GM18873 (cell line): ENCODE measurements around the gene LRCOL1.

Experiments
- ATAC-seq: cut with Tn5 transposase; IDR thresholded peaks from one replicate; pipeline ENCODE4 v1.9.1; 2021; ENCODE audit warnings: mild to moderate bottlenecking, moderate library complexity, moderate number of reproducible peaks; ENCODE audit not compliant: unreplicated experiment, low FRiP score

The LRCOL1 gene

GRCh38 chr12:132585177-132585576 is 25.2 kb downstream of the LRCOL1 start:
- no peak for ATAC-seq

GRCh38 chr12:132584429-132584828 is 26.0 kb downstream of the LRCOL1 start:
- ATAC-seq = no peak

DNA sequence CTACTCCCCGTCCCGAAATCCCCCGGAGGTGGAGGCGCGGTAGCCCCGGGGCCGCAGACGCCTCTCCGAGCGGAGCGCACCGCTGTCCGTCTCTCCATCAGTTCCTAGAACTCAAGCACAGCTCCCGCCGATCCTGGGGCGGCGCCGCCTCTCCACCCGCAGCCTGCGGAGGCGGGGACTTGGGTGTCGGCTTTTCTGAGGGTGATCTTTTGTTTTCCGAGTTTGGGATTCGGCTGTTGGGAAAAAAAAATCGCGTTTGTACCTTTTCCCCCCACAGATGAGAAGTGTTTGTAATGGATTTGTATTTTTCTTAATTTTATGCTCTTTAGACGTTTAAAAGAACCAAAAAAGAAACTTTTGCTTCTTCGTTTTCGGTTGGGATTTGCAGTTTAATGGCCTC is 26.6 kb downstream of the LRCOL1 start:
- ATAC-seq = no peak

- no peak for ATAC-seq
These were observed 27.0 kb downstream of the LRCOL1 start for GRCh38 chr12:132583411-132583710.

- no peak for ATAC-seq
These were observed 27.6 kb downstream of the LRCOL1 start for GRCh38 chr12:132582582-132583410.

GRCh38 chr12:132582058-132582420 is 28.3 kb downstream of the LRCOL1 start:
- no peak for ATAC-seq

- ATAC-seq = no peak
These were observed 28.9 kb downstream of the LRCOL1 start for GRCh38 chr12:132581348-132582057.

DNA sequence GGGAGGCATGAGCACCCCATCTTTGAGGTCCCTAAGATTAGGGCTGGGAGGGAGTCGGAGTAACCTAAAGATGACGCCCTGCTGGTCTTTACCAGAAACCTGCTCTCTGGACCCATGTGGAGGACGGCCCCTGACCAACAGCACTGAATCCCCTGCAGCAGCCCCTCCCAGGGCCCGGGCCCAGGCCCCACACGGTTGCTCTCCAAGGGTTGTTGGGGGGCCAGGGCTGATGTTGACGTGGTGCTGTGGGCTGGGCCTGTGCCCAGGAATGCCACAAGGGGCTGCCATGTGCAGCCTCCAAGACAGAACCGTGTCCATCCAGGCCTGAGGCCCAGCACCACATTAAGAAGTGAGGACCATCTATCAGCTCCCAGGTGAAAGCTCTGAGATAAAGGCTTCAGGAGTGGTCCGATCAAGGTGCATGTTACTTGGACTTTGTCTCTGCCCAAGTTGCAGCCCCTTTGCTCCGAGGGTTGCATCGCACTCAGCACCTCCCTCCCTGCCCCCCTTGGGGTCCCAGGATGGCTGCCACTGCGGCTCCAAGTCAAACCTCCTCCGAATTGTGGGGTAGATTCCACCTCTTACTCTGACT is 29.6 kb downstream of the LRCOL1 start:
- ATAC-seq = no peak

- ATAC-seq = no peak
These were observed 30.6 kb downstream of the LRCOL1 start for GRCh38 chr12:132579744-132580143.

- ATAC-seq = no peak
These were observed 31.6 kb downstream of the LRCOL1 start for GRCh38 chr12:132578826-132579225.

DNA sequence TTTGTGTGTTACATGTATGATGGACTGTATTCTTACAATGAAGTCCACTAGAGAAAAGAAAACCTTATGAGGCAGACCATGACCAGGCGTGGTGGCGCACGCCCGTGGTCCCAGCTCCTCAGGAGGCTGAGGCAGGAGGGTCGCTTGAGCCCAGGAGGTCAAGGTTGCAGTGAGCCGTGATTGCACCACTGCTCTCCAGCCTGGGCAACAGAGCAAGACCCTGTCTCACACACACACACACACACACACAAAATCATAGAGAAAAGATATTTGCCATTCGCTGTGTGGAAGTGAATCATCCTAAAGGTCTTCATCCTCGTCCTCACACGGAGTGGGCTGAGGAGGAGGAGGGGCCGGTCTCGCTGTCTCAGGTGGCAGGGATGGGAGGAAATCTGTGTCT is 32.3 kb downstream of the LRCOL1 start:
- no peak for ATAC-seq

DNA sequence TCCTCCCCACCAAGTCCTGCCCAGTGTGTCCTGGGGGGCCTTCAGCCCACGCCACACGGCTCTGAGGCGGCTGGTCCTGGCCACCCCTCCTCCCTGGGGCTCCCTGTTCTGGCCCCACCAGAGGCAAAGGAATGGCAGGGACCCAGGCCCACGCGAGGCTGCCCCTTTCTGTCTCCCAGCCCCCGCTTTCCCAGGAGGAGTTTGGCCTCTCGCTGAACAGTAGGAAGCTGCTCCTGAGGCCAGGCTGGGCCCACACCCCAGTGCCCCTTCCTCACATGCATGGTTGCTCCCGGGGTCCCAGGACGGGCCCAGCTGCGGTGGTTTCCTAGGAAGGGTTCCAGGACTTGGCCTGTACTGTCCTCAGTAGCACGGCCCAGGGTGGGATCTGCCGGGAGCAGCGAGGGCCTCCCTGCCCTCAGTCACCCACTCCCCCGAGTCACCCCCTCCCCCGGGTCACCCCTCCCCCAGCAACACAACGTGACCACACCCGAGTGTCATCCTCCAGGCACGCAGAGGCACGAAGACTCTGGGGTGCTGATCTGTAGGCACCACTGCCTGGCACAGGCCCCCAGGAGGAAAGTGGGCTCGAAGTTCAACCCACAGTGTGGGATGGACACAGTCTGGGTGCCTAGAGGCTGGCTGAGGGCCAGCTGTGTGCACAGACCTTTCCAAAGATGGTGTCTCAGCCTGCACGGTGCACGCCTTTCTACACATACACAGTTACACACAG is 33.0 kb downstream of the LRCOL1 start:
- ATAC-seq = no peak

- ATAC-seq = no peak
These were observed 33.7 kb downstream of the LRCOL1 start for GRCh38 chr12:132576701-132577100.

- ATAC-seq = no peak
These were observed 34.7 kb downstream of the LRCOL1 start for GRCh38 chr12:132575661-132576060.

DNA sequence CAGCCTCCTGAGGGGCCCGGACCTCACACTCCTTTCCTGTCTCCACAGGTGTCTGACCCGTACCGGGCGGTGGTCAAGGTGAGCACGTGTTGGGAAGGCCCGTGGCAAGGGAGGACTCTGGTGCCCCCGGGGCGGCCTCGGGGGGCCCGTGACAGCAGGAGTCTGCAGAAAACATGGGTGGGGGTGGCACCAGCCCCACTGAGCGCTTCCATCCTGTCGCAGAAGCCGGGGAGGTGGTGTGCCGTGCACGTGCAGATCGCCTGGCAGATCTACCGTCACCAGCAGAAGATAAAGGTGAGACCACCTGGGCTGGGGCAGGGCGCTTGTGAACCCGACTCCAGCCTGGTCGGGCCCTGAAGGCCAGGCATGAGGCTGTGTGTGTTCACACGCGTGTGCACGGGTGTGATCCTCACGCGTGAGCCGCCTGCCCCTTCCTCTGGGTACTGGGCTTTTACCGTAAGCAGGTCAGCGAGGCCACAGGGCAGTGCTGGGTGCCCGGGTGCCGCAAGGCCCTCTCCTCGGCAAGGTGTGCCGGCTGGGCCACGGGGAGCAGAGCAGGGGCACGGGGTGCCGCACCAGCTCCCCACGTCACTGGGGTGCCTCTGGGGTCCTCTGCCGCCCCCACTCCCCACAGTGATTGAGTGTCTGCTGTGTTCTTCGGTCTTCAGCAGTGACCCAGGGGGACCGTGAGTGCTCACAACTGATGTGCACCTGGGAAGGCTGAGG is 35.9 kb downstream of the LRCOL1 start:
- no peak for ATAC-seq

DNA sequence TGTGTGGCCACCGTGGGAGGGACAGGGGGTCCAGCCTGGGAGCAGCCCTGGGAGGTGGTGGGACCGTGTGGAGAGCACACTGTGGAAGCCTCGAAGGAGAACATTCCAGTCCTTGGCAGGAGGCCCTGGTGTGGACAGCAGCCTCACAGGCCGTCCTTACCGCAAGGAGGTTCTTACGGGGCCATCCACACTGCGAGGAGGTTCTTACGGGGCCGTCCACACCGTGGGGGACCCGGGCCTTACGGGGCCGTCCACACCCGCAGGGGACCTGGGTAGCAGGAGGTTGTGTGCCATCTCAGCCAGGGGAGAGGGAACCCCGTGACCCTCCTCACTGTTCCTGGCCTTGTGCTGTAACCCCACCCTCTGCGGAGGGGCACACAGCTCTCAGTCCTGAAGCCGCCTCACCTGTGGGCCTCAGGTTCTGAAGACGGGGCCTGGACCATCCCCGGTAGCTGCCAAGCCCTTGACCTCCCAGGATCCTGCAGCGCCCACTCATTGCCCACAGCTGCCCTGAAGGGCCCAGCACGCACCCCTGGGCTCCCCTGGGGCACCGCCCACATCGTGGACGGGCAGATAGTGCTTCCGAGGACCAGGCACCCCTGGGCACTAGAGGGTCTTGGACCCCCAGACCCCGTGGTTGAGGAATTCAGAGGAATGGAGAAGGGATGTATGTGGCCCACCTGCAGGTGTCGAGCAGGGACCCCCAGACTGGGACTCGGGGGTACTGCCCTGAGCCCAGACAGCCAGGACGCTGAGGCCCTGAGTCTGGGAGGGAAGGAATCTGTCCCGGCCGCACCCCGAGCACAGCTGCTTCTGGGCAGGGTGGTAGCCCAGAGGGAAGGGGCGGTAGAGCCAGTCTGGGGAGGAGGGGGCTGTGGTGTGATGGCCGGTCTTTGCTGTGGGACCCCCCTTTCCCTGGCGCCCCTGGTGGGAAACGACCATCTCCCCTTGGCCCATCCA is 37.3 kb downstream of the LRCOL1 start:
- no peak for ATAC-seq

DNA sequence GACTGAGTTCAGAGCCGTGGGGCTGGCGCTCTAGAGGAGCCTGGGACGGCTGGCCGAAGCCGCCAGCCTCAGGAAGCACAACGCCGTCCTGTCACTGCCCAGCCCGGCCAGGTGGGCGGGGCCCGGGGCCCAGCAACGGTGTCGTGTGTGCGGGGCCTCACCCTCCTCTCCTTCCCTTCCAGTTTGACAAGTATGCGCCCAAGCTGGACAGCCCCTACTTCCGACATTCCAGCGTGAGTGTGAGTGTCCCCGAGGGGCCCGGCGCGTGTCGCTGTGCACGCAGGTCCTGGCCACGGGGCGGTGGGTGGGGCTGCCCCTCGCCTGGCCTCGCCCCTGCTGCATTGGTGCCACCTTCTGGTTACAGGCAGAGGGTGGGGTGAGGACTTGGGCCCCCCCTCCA is 38.3 kb downstream of the LRCOL1 start:
- ATAC-seq = no peak

DNA sequence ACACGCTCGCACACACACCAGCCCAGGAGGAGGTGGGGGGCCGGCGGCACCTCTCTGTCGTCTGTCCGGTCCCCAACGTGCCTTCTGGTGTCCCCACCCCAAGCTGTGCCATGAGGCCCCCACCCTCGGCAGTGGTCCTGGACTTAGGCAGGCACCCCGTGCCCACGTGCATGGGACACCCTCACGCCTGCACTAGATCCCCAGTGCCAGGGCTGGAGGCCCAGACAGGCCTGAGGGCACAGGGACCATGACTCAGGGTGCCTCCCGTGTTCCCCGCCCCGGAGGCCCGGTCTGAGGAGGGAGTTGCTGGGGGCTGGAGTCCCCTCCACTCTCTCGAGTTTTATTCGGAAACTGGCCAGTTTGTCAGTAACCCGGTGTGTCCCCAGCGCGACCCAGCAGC is 38.8 kb downstream of the LRCOL1 start:
- no peak for ATAC-seq

GRCh38 chr12:132571051-132571450 is 39.3 kb downstream of the LRCOL1 start:
- no peak for ATAC-seq
